Hepatocyte (in vitro differentiated cells): ENCODE measurements around the gene GOLGA3.

Experiments
- CTCF ChIP-seq: fragments of 200-600 bp; sonication (generic); IDR thresholded peaks from 2 replicates; pipeline ENCODE4 v1.5.1; 2016; ENCODE audit warnings: antibody characterized with exemption, mild to moderate bottlenecking; ENCODE audit not compliant: poor library complexity
- EZH2 ChIP-seq: fragments of 200-600 bp; sonication (generic); IDR thresholded peaks from 2 replicates; pipeline ENCODE4 v1.6.1; 2016; ENCODE audit warnings: antibody characterized with exemption, mild to moderate bottlenecking, borderline replicate concordance

GRCh38 chr12:132746613-132747012, 82.1 kb downstream of the GOLGA3 start:
- TF ChIP-seq CTCF (no peak), EZH2 (no peak)
